HG03135 (cell line): ENCODE results near the gene MANBA.

Source experiments
- ATAC-seq: cut with Tn5 transposase; IDR thresholded peaks from one replicate; pipeline ENCODE4 v1.9.1; 2021; ENCODE audit warnings: mild to moderate bottlenecking, moderate library complexity; ENCODE audit not compliant: unreplicated experiment

The MANBA gene

GRCh38 chr4:102683881-102684609, 76.7 kb downstream of the MANBA start:
- no peak for ATAC-seq

GRCh38 chr4:102678695-102679335, 82.0 kb downstream of the MANBA start:
- ATAC-seq = no peak

GRCh38 chr4:102678107-102678506, 82.7 kb downstream of the MANBA start:
- no peak for ATAC-seq

GRCh38 chr4:102675141-102675540, 85.6 kb downstream of the MANBA start:
- ATAC-seq = no peak

GRCh38 chr4:102667001-102667400, 93.8 kb downstream of the MANBA start:
- ATAC-seq = no peak

- no peak for ATAC-seq
Observed at GRCh38 chr4:102665527-102665926, 95.2 kb downstream of the MANBA start.

GRCh38 chr4:102663073-102663472, 97.7 kb downstream of the MANBA start:
- no peak for ATAC-seq

- no peak for ATAC-seq
Observed at GRCh38 chr4:102657206-102657605, 103.6 kb downstream of the MANBA start.

GRCh38 chr4:102647117-102647516, 113.7 kb downstream of the MANBA start:
- ATAC-seq = no peak

GRCh38 chr4:102642631-102643298, 118.0 kb downstream of the MANBA start:
- no peak for ATAC-seq

- no peak for ATAC-seq
Observed at GRCh38 chr4:102641793-102642192, 119.0 kb downstream of the MANBA start.

GRCh38 chr4:102640669-102641068, 120.1 kb downstream of the MANBA start:
- no peak for ATAC-seq

GRCh38 chr4:102639598-102639997, 121.2 kb downstream of the MANBA start:
- ATAC-seq = no peak

GRCh38 chr4:102638621-102639020, 122.1 kb downstream of the MANBA start:
- ATAC-seq = no peak

GRCh38 chr4:102637391-102637790, 123.4 kb downstream of the MANBA start:
- ATAC-seq = no peak

- no peak for ATAC-seq
Observed at GRCh38 chr4:102633100-102633499, 127.7 kb downstream of the MANBA start.

- no peak for ATAC-seq
Observed at GRCh38 chr4:102632241-102633065, 128.3 kb downstream of the MANBA start.

- ATAC-seq = no peak
Observed at GRCh38 chr4:102631616-102632015, 129.2 kb downstream of the MANBA start.

GRCh38 chr4:102629673-102630072, 131.1 kb downstream of the MANBA start:
- ATAC-seq = no peak

GRCh38 chr4:102627831-102628523, 132.8 kb downstream of the MANBA start:
- ATAC-seq = no peak
